ENCODE results near the gene S1PR1. TPM values are rescaled to one million over a fixed set of nuclear protein-coding genes. Genes with fewer than 3 reads are reported as not detected.

S1PR1 gene
- total RNA-seq, 3 donors from 2014 or later, result 28.2 to 133 (median 64.6) TPM

DNA sequence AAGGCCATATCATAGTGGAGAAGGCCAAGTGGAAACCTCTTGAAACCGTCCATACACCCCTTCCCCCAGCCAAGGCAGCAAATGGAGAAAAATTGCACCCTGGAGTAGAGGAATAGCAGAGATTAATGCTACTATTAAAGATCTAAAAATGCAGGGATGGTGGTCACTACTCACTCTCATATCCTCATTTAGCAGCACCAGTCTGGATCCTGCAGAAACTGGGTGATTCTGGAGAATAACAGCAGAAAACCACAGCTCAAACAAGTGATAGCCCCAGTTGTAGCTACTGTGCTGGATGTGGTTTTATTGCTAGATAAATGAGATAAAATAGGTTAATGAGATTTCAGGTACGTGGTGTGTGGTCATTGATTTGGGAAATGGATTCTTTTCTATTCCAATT, 30.3 kb downstream of the S1PR1 start:
- Histone ChIP-seq H3K36me3 (no peaks in the 10 kb centered on the region), H3K4me3 (no peak overlapping the region), H3K27me3 (no peaks in the 10 kb centered on the region), H3K9me3 (peaks cover 4 to 7% of the 10 kb centered on the region in 2 donors), H3K4me1 (no peaks in the 10 kb centered on the region), H3K27ac (no peak overlapping the region)
- intact Hi-C loops (cut with DNase I; ENCODE audit: low total_unique reads), result no loop called here
- TF ChIP-seq POLR2AphosphoS5 (IDR thresholded peaks at IDR 0.05) (no peak), POLR2A (IDR thresholded peaks at IDR 0.05) (no peak)
- TF ChIP-seq, protein P1, sequence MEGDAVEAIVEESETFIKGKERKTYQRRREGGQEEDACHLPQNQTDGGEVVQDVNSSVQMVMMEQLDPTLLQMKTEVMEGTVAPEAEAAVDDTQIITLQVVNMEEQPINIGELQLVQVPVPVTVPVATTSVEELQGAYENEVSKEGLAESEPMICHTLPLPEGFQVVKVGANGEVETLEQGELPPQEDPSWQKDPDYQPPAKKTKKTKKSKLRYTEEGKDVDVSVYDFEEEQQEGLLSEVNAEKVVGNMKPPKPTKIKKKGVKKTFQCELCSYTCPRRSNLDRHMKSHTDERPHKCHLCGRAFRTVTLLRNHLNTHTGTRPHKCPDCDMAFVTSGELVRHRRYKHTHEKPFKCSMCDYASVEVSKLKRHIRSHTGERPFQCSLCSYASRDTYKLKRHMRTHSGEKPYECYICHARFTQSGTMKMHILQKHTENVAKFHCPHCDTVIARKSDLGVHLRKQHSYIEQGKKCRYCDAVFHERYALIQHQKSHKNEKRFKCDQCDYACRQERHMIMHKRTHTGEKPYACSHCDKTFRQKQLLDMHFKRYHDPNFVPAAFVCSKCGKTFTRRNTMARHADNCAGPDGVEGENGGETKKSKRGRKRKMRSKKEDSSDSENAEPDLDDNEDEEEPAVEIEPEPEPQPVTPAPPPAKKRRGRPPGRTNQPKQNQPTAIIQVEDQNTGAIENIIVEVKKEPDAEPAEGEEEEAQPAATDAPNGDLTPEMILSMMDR (IDR thresholded peaks at IDR 0.05), result no peak
- DNase-seq (ENCODE audit: low spot score in 2 of 2), result no peak

DNA sequence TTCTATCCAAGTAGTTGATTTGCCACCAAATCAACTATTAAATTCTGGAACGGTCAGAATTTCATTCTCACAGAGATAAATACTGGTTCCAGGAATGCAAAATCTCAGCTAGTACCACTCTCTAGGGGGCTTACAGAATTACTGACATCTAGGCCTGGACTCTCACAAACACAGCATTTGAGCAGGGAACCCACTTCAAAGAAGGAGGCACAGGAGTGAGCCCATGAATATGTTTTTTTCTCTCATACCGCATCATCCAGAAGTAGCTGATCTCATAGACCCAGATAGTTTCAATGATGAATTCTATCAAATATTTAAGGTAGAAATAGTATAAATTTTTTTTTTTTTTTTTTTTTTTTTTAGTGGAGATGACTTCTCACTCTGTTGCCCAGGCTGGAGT, 32.1 kb downstream of the S1PR1 start:
- DNase-seq (ENCODE audit: low spot score in 2 of 2), result no peak
- Histone ChIP-seq H3K9me3 (peaks cover 4 to 7% of the 10 kb centered on the region in 2 donors), H3K4me1 (no peaks in the 10 kb centered on the region), H3K4me3 (no peak overlapping the region), H3K27me3 (no peaks in the 10 kb centered on the region), H3K36me3 (no peaks in the 10 kb centered on the region), H3K27ac (no peak overlapping the region)
- intact Hi-C loops (cut with DNase I; ENCODE audit: low total_unique reads), result no loop called here
- TF ChIP-seq POLR2A (IDR thresholded peaks at IDR 0.05) (no peak), POLR2AphosphoS5 (IDR thresholded peaks at IDR 0.05) (no peak)
- TF ChIP-seq, protein P1 (IDR thresholded peaks at IDR 0.05), result no peak

DNA sequence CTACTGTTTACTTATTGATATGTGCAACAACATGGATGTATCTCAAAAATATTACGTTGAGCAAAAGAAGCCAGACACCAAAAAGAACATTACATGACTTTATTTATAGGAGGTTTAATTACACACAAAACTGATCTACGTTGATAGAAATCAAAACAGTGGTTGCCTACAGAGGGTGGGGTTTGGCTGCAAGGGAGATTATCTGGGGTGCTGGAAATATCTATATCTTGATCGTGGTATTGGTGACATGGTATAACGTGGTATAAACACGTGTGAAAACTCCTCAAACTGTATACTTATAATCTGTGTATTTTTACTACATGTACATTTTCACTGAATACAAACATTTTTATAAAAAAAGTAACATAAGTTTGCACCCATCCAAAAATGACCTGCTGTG, 38.9 kb downstream of the S1PR1 start:
- Histone ChIP-seq H3K27me3 (peaks cover 0 to 7% of the 10 kb centered on the region in 2 donors), H3K4me3 (no peak overlapping the region), H3K9me3 (peaks cover 4 to 7% of the 10 kb centered on the region in 2 donors), H3K27ac (no peak overlapping the region), H3K4me1 (no peaks in the 10 kb centered on the region), H3K36me3 (no peaks in the 10 kb centered on the region)
- DNase-seq (ENCODE audit: low spot score in 2 of 2), result no peak
- intact Hi-C loops (cut with DNase I; ENCODE audit: low total_unique reads), result no loop called here
- TF ChIP-seq POLR2A (IDR thresholded peaks at IDR 0.05), result no peak
- TF ChIP-seq POLR2AphosphoS5 (IDR thresholded peaks at IDR 0.05), result no peak
- TF ChIP-seq, protein P1 (IDR thresholded peaks at IDR 0.05), result no peak

DNA sequence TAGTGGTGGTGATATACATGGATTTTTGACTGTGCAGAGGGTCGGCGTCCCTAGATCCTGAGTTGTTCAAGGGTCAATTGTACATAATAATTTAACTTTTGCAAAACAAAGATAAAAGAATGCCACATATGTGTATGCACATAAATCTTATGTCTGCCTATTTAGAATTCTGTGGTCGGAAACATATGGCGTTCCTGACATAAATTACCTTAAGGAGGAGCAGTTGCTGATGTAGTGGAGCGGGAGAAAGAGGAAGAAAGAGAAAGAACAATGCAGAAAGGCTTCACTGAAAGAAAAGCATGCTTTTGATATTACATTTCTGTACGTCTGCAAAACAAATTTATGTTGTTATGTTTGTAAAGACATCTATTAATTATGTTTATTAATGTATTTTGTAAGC, 40.0 kb downstream of the S1PR1 start:
- peaks cover 0 to 2% of the 10 kb centered on the region in 2 donors for H3K9me3 ChIP-seq
- intact Hi-C loops (cut with DNase I; ENCODE audit: low total_unique reads), result no loop called here
- no peak overlapping the region for H3K4me3 ChIP-seq
- H3K27me3 ChIP-seq, result peaks cover 0 to 7% of the 10 kb centered on the region in 2 donors
- DNase-seq (ENCODE audit: low spot score in 2 of 2), result no peak
- H3K36me3 ChIP-seq, result no peaks in the 10 kb centered on the region
- H3K27ac ChIP-seq, result no peak overlapping the region
- H3K4me1 ChIP-seq, result no peaks in the 10 kb centered on the region
- TF ChIP-seq, protein P1 (IDR thresholded peaks at IDR 0.05), result no peak
- no peak for TF ChIP-seq POLR2AphosphoS5 (IDR thresholded peaks at IDR 0.05)
- TF ChIP-seq POLR2A (IDR thresholded peaks at IDR 0.05), result no peak

DNA sequence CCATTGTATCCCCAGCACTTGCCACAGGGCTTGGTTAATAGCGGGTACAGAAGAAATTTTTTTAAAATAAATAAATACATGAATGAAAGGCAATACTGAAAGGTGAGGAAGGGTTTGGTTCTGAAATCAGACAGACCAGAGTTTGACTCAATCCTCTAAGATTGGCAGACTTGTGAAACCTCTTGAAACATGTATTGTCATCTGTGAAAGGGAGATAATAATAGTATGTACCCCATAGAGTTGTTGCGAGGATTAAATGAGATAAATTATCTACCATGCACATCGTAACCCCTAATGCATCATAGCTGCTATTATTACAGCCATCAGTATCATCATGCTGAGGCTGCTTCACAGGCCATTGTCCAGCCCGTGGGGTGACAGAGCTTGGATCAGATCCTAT, 41.4 kb downstream of the S1PR1 start:
- Histone ChIP-seq H3K36me3 (no peaks in the 10 kb centered on the region), H3K27me3 (peaks cover 0 to 7% of the 10 kb centered on the region in 2 donors), H3K4me1 (no peaks in the 10 kb centered on the region), H3K9me3 (no peaks in the 10 kb centered on the region), H3K27ac (no peak overlapping the region), H3K4me3 (no peak overlapping the region)
- no peak for DNase-seq (ENCODE audit: low spot score in 2 of 2)
- intact Hi-C loops (cut with DNase I; ENCODE audit: low total_unique reads), result no loop called here
- no peak for TF ChIP-seq POLR2A (IDR thresholded peaks at IDR 0.05)
- TF ChIP-seq POLR2AphosphoS5 (IDR thresholded peaks at IDR 0.05), result no peak
- TF ChIP-seq, protein P1 (IDR thresholded peaks at IDR 0.05), result no peak

Data from breast epithelium (tissue), 4 donors.